Upper lobe of left lung (tissue), 4 donors: ENCODE measurements around the gene NUDC.

Experiments used
- POLR2AphosphoS5 ChIP-seq, 2 donors: sonication (generic); formaldehyde crosslinking; IDR thresholded peaks; one replicate each; pipeline ENCODE4 v1.5.1; 2017; ENCODE audit warnings: antibody characterized with exemption in 2 of 2
- TF ChIP-seq, protein P1 (sequence below), 6 experiments: fragments of 450-650 bp in 4 of 6; fragments of 200-600 bp in 2 of 6; sonication (generic) in 2 of 6; IDR thresholded peaks; one replicate each; pipeline ENCODE4 v1.5.1; 2016 to 2019; ENCODE audit warnings: antibody characterized with exemption in 6 of 6

DNA sequence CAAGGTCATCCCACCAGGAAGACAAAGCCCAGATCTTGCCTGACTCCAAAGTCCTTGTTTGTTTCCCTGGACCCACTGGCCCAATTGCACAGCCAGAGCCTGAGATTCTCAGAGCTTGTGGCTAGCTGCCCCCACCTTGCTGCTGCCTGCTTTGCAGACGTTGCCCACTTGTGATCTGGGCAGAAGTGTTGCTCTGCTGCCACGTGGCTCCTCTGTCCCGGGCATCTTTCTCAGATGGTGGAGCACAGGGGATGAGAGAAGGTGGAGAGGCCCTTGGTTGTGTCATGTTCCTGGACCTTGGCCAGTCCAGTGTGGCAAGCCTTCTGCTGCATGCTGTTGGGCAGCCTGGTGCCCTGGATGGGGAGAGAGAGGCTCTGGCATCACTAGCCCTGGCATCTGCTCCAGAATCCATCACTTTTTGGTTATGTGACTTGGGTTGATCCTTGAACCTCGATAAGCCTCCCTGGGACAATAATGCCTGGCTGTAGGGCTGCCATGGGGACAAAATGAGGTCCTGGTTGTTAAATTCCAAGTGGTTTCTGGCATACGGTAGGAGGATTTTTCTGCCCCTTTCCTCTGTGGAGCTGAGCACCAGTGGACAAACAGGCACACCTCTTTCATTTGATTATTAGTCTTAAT lies 6.2 kb upstream of the NUDC start:
- TF ChIP-seq, protein P1, sequence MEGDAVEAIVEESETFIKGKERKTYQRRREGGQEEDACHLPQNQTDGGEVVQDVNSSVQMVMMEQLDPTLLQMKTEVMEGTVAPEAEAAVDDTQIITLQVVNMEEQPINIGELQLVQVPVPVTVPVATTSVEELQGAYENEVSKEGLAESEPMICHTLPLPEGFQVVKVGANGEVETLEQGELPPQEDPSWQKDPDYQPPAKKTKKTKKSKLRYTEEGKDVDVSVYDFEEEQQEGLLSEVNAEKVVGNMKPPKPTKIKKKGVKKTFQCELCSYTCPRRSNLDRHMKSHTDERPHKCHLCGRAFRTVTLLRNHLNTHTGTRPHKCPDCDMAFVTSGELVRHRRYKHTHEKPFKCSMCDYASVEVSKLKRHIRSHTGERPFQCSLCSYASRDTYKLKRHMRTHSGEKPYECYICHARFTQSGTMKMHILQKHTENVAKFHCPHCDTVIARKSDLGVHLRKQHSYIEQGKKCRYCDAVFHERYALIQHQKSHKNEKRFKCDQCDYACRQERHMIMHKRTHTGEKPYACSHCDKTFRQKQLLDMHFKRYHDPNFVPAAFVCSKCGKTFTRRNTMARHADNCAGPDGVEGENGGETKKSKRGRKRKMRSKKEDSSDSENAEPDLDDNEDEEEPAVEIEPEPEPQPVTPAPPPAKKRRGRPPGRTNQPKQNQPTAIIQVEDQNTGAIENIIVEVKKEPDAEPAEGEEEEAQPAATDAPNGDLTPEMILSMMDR (IDR thresholded peaks at IDR 0.05) = no peak
- peak in 1 of 2 donors; percentile 32 for TF ChIP-seq POLR2AphosphoS5 (IDR thresholded peaks at IDR 0.05)
